ENCODE measurements around the gene GJA3.

The GJA3 gene

DNA sequence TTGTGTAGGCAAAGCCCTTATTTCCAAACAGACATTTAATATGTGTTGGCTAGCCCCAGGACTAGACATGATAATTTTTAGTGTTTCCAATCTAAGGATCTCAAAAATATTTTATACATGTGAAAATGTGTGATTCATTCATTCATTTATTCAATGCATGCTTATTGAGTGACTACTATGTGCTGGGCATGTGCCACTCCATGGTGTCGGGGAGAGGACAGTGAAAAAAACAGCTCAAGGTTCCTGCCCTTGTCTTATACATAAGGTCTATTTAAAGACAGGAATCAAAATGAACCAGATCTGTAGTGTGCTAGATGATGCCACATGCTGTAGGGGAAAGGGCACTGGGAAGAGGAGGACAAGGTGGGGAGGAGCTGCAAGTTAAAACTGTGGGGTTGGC, 36.5 kb downstream of the GJA3 start:
- no peak overlapping the region for H3K27ac ChIP-seq (ENCODE audit: low read depth, low read length)
- peaks cover 6% of the 10 kb centered on the region for H3K4me1 ChIP-seq (ENCODE audit: insufficient read depth, low read length)
- H3K36me3 ChIP-seq (ENCODE audit: insufficient read depth, low read length): no peaks in the 10 kb centered on the region
- no peak overlapping the region for H3K4me3 ChIP-seq (ENCODE audit: low read depth in 1 of 2, low read length in 2 of 2)
- no peak overlapping the region for H3K9ac ChIP-seq (ENCODE audit: low read length)
- no peaks in the 10 kb centered on the region for H3K9me3 ChIP-seq (ENCODE audit: low read length)
- H3K27me3 ChIP-seq (ENCODE audit: control insufficient read depth in 1 of 2, insufficient read depth in 2 of 2, low read length in 2 of 2): peaks cover 5 to 8% of the 10 kb centered on the region in 2 donors

- H3K4me1 ChIP-seq (ENCODE audit: insufficient read depth, low read length): peaks cover 4% of the 10 kb centered on the region
- no peak overlapping the region for H3K9ac ChIP-seq (ENCODE audit: low read length)
- no peaks in the 10 kb centered on the region for H3K9me3 ChIP-seq (ENCODE audit: low read length)
- H3K4me3 ChIP-seq (ENCODE audit: low read depth in 1 of 2, low read length in 2 of 2): no peak overlapping the region
- H3K27ac ChIP-seq (ENCODE audit: low read depth, low read length): no peak overlapping the region
- H3K27me3 ChIP-seq (ENCODE audit: control insufficient read depth in 1 of 2, insufficient read depth in 2 of 2, low read length in 2 of 2): no peaks in the 10 kb centered on the region
- H3K36me3 ChIP-seq (ENCODE audit: insufficient read depth, low read length): no peaks in the 10 kb centered on the region
Observed at GRCh38 chr13:20121159-20121525, 39.7 kb downstream of the GJA3 start.

- peaks cover 4% of the 10 kb centered on the region for H3K4me1 ChIP-seq (ENCODE audit: insufficient read depth, low read length)
- H3K9ac ChIP-seq (ENCODE audit: low read length): no peak overlapping the region
- H3K4me3 ChIP-seq (ENCODE audit: low read depth in 1 of 2, low read length in 2 of 2): peak overlapping the region in 1 of 2 donors; percentile 70
Observed at GRCh38 chr13:20119960-20120359, 40.9 kb downstream of the GJA3 start.

DNA sequence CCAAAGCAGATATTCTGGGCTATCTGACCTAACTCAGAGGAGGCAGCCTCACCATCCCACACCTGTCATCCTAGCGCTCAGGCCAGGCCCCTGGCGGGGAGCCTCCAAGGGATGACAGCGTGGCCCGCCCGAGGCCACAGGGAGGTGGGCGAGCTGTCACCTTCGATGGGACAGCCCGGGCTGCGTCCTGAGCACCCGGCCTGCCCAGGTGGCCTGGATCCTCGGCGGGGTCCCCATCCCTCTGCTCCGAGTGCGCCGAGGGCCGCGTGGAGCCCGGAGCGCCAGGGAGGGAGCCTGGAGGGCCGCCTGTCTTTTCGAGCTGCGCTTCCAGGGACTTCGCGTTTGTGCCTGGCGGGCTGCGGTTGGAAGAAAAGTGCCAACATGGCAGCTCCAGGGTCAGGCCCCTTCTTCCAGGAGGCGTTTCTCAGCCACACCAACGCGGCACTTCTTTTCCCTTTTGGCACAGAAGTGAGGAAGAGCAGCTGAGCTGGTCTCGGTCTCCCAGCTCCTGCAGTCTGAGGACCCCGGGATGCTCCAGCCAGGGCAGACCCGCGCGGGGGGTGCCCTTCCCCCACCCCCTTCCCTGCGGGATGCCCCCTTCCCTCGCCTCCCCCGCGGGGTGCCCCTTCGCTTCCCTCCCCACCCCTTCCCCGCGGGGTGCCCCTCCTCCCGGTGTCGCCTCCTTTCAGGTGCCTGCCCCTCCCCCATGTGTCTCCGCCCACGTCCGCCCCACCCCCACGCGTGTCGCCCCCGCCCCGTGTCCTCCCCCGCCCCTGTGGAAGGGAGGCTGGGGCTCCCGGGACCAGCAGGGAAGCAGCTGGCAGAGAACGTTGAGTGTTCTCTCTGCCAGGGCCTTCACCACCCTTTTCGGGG, 42.3 kb downstream of the GJA3 start:
- Histone ChIP-seq H3K36me3 (ENCODE audit: insufficient read depth, low read length) (no peaks in the 10 kb centered on the region), H3K9ac (ENCODE audit: low read length) (peak overlapping the region; percentile 61), H3K4me1 (ENCODE audit: insufficient read depth, low read length) (peaks cover 4% of the 10 kb centered on the region), H3K9me3 (ENCODE audit: low read length) (no peaks in the 10 kb centered on the region), H3K4me3 (ENCODE audit: low read depth in 1 of 2, low read length in 2 of 2) (peak overlapping the region; percentile 65 to 70), H3K27me3 (ENCODE audit: control insufficient read depth in 1 of 2, insufficient read depth in 2 of 2, low read length in 2 of 2) (no peaks in the 10 kb centered on the region), H3K27ac (ENCODE audit: low read depth, low read length) (peak overlapping the region; percentile 86)

More at GRCh38 chr13:20119960-20120359, 40.9 kb downstream of the GJA3 start:
- Histone ChIP-seq H3K27ac (ENCODE audit: low read depth, low read length) (peak overlapping the region; percentile 86), H3K27me3 (ENCODE audit: control insufficient read depth in 1 of 2, insufficient read depth in 2 of 2, low read length in 2 of 2) (no peaks in the 10 kb centered on the region), H3K36me3 (ENCODE audit: insufficient read depth, low read length) (no peaks in the 10 kb centered on the region), H3K9me3 (ENCODE audit: low read length) (no peaks in the 10 kb centered on the region)

GRCh38 chr13:20116213-20116612, 44.6 kb downstream of the GJA3 start:
- peaks cover 4% of the 10 kb centered on the region for H3K4me1 ChIP-seq (ENCODE audit: insufficient read depth, low read length)
- no peaks in the 10 kb centered on the region for H3K36me3 ChIP-seq (ENCODE audit: insufficient read depth, low read length)
- H3K9ac ChIP-seq (ENCODE audit: low read length): no peak overlapping the region
- no peaks in the 10 kb centered on the region for H3K9me3 ChIP-seq (ENCODE audit: low read length)
- no peak overlapping the region for H3K4me3 ChIP-seq (ENCODE audit: low read depth in 1 of 2, low read length in 2 of 2)
- H3K27ac ChIP-seq (ENCODE audit: low read depth, low read length): no peak overlapping the region
- H3K27me3 ChIP-seq (ENCODE audit: control insufficient read depth in 1 of 2, insufficient read depth in 2 of 2, low read length in 2 of 2): no peaks in the 10 kb centered on the region

DNA sequence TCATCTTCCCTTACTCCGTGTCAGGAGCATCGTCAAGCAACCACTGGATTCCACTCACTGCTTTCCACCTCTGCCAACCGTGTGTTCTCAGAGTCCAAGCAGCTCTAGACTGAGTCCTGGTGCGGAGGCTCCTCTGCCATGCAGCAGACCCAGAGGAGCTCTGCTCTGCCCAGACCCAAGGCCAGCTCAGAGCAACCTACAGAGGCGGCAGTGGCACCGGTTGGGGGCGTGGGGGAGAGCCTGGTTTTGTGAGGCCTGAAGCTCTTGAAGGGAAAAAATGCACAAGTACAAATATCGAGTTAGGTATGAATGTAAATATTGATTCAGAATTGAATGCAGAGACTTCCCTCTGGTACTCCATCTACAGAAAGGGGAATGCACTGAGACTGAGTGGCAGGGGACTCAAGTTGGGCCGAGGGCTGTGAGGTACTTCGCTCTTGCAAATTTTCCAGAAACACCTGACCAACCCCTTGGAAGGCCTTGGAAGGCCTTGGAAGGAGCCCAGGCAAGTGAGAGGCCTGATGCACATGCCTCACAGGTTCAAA, 46.7 kb downstream of the GJA3 start:
- H3K9ac ChIP-seq (ENCODE audit: low read length): no peak overlapping the region
- H3K27me3 ChIP-seq (ENCODE audit: control insufficient read depth in 1 of 2, insufficient read depth in 2 of 2, low read length in 2 of 2): no peaks in the 10 kb centered on the region
- no peak overlapping the region for H3K4me3 ChIP-seq (ENCODE audit: low read depth in 1 of 2, low read length in 2 of 2)
- peaks cover 4% of the 10 kb centered on the region for H3K4me1 ChIP-seq (ENCODE audit: insufficient read depth, low read length)
- no peaks in the 10 kb centered on the region for H3K9me3 ChIP-seq (ENCODE audit: low read length)
- H3K27ac ChIP-seq (ENCODE audit: low read depth, low read length): no peak overlapping the region
- no peaks in the 10 kb centered on the region for H3K36me3 ChIP-seq (ENCODE audit: insufficient read depth, low read length)

DNA sequence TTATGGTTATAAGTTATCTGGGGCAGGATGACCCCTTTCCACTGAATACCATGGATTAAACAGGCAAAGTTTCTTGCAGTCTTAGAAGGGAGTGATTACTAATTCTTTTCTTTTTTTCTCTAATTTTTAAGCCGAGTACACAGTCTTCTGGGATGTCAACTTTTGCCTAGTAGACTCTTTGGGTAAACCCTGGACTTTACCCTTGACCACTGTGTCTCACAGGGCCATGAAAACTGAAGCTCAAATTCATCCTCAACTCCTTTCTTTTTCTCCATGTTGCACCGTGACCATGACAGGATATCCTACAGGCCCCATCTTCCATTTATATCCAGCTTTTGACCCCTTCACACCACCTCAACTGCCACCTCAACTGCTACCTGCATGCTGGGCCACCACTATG, 51.8 kb downstream of the GJA3 start:
- no peaks in the 10 kb centered on the region for H3K36me3 ChIP-seq (ENCODE audit: insufficient read depth, low read length)
- no peaks in the 10 kb centered on the region for H3K9me3 ChIP-seq (ENCODE audit: low read length)
- H3K27ac ChIP-seq (ENCODE audit: low read depth, low read length): no peak overlapping the region
- H3K4me1 ChIP-seq (ENCODE audit: insufficient read depth, low read length): no peaks in the 10 kb centered on the region
- H3K4me3 ChIP-seq (ENCODE audit: low read depth in 1 of 2, low read length in 2 of 2): no peak overlapping the region
- peaks cover 3 to 5% of the 10 kb centered on the region in 2 donors for H3K27me3 ChIP-seq (ENCODE audit: control insufficient read depth in 1 of 2, insufficient read depth in 2 of 2, low read length in 2 of 2)
- H3K9ac ChIP-seq (ENCODE audit: low read length): no peak overlapping the region

- H3K9me3 ChIP-seq (ENCODE audit: low read length): no peaks in the 10 kb centered on the region
- no peaks in the 10 kb centered on the region for H3K36me3 ChIP-seq (ENCODE audit: insufficient read depth, low read length)
- no peak overlapping the region for H3K9ac ChIP-seq (ENCODE audit: low read length)
- H3K27ac ChIP-seq (ENCODE audit: low read depth, low read length): no peak overlapping the region
- H3K27me3 ChIP-seq (ENCODE audit: control insufficient read depth in 1 of 2, insufficient read depth in 2 of 2, low read length in 2 of 2): peaks cover 3 to 5% of the 10 kb centered on the region in 2 donors
- no peaks in the 10 kb centered on the region for H3K4me1 ChIP-seq (ENCODE audit: insufficient read depth, low read length)
- no peak overlapping the region for H3K4me3 ChIP-seq (ENCODE audit: low read depth in 1 of 2, low read length in 2 of 2)
Observed at GRCh38 chr13:20106742-20107141, 54.1 kb downstream of the GJA3 start.

DNA sequence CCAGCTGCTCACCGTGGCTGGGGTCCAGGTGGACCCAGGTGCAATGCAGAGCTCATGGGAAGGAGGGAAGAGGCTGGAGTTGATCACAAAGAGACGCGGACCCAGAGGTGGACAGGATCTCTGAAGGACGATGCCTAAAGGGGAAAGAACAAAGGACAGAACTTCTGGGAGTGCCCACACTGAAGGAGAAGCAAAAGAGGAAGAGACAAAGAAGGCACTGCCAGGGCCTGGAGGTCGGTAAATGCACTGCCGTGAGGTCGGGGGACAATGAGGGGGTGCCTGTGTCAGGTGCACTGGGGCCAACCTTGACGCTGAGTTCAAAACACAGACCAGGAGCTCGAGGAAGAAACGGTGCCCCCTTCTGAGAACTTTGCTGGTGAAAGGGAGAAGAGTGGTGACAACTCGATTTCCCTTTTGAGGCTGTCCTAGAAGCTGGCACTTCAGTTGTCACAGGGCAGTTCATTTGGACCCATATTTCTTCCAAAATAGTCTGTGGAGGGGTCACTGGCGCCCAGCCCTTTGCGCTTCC, 55.6 kb downstream of the GJA3 start:
- Histone ChIP-seq H3K27me3 (ENCODE audit: control insufficient read depth in 1 of 2, insufficient read depth in 2 of 2, low read length in 2 of 2) (peaks cover 3 to 5% of the 10 kb centered on the region in 2 donors), H3K27ac (ENCODE audit: low read depth, low read length) (no peak overlapping the region), H3K9ac (ENCODE audit: low read length) (no peak overlapping the region)

DNA sequence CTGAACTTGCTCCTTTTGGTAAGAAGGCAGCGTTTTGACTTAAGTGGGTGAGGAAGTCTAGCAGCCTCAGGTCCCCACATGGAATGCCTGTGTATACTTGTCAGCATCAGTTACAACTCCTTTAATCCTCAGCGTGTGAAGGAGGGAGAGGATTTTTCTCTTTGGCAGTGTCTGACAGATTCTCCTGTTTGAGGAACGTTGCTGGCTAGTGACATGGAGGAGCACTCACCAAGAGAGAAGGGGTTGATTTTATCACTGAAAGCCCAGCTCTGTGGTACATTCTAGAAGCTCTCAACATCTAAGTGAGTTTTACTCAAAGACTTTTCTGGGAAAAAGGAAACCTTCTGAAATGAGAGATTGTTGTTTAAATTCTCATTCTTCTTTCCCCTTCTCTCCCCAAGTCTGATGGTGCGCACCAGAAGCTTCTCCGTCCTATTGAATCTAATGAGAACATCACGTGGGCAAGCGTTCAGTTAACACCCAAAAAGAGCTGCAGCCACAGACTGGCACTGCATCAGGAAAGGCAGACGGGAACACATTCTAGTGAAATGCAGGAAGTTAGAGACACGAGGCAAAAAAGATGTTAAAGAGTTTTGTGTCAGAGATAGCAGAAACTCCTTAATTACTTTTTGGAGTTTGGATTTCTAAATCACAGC, 58.2 kb downstream of the GJA3 start:
- H3K4me3 ChIP-seq (ENCODE audit: low read depth in 1 of 2, low read length in 2 of 2): no peak overlapping the region

More for the DNA sequence above, 55.6 kb downstream of the GJA3 start:
- Histone ChIP-seq H3K36me3 (ENCODE audit: insufficient read depth, low read length) (no peaks in the 10 kb centered on the region), H3K4me1 (ENCODE audit: insufficient read depth, low read length) (no peaks in the 10 kb centered on the region), H3K4me3 (ENCODE audit: low read depth in 1 of 2, low read length in 2 of 2) (no peak overlapping the region), H3K9me3 (ENCODE audit: low read length) (no peaks in the 10 kb centered on the region)

DNA sequence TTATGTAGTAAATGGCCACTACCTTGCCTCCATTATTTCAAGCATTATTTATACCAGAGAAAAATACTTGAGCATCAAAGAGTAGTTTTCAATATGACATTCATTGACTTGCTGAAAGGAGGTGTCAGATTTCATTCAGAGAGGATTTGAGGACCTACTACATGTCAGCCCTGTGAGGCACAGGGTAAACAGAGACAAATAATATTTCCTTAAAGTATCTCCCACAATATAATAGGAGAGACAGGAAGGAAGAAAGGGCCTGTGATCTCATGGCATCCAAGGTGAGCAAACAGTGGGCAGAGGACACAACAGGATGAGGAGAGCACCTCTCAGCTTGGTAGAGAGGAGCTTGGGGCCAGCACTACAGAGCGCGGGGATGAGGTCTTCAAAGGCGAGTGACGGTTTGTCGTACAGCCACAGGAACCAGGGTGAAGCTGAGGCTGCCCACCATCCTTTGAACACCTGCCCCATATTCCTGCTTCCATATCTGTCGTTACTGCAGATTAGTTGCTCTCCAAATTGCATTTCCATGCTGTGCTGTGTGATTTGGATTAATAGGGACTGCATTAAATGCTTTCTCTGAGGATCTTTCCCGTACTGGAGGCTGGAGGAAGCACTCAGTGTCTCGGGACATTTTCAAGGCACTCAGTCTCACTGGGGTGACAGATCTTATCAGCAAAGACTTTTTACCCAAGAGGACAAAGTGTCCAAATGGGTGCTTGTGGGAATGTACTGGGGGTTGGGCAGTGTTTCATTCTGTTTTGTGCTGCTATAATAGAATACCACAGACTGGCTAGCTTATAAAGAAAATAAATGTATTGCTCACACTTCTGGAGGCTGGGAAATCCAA, 59.2 kb downstream of the GJA3 start:
- H3K27ac ChIP-seq (ENCODE audit: low read depth, low read length): no peak overlapping the region
- H3K9me3 ChIP-seq (ENCODE audit: low read length): no peaks in the 10 kb centered on the region
- H3K27me3 ChIP-seq (ENCODE audit: control insufficient read depth in 1 of 2, insufficient read depth in 2 of 2, low read length in 2 of 2): peaks cover 3 to 8% of the 10 kb centered on the region in 2 donors
- H3K9ac ChIP-seq (ENCODE audit: low read length): no peak overlapping the region
- no peaks in the 10 kb centered on the region for H3K4me1 ChIP-seq (ENCODE audit: insufficient read depth, low read length)
- no peaks in the 10 kb centered on the region for H3K36me3 ChIP-seq (ENCODE audit: insufficient read depth, low read length)
- H3K4me3 ChIP-seq (ENCODE audit: low read depth in 1 of 2, low read length in 2 of 2): no peak overlapping the region

More for the DNA sequence above, 58.2 kb downstream of the GJA3 start:
- Histone ChIP-seq H3K27ac (ENCODE audit: low read depth, low read length) (no peak overlapping the region), H3K4me1 (ENCODE audit: insufficient read depth, low read length) (no peaks in the 10 kb centered on the region), H3K36me3 (ENCODE audit: insufficient read depth, low read length) (no peaks in the 10 kb centered on the region), H3K27me3 (ENCODE audit: control insufficient read depth in 1 of 2, insufficient read depth in 2 of 2, low read length in 2 of 2) (peaks cover 3 to 8% of the 10 kb centered on the region in 2 donors), H3K9me3 (ENCODE audit: low read length) (no peaks in the 10 kb centered on the region), H3K9ac (ENCODE audit: low read length) (no peak overlapping the region)
